Measurements from ENCODE around the gene CD300A.

The CD300A gene

GRCh38 chr17:74532115-74532514 is 65.7 kb downstream of the CD300A start:
- no peak for DNase-seq (ENCODE audit: insufficient read length, low spot score)
- FAIRE-seq = no peak
- no peak for TF ChIP-seq POLR2A (IDR thresholded peaks at IDR 0.05; ENCODE audit: low read depth, low read length)

Measured in H54 (cell line).